SK-N-DZ (cell line): ENCODE measurements around the gene CNDP1.

Source experiments
- DNase-seq: peaks from one replicate; pipeline ENCODE4 v3.0.0-alpha.2; 2015; ENCODE audit warnings: low spot score

Gene CNDP1

DNA sequence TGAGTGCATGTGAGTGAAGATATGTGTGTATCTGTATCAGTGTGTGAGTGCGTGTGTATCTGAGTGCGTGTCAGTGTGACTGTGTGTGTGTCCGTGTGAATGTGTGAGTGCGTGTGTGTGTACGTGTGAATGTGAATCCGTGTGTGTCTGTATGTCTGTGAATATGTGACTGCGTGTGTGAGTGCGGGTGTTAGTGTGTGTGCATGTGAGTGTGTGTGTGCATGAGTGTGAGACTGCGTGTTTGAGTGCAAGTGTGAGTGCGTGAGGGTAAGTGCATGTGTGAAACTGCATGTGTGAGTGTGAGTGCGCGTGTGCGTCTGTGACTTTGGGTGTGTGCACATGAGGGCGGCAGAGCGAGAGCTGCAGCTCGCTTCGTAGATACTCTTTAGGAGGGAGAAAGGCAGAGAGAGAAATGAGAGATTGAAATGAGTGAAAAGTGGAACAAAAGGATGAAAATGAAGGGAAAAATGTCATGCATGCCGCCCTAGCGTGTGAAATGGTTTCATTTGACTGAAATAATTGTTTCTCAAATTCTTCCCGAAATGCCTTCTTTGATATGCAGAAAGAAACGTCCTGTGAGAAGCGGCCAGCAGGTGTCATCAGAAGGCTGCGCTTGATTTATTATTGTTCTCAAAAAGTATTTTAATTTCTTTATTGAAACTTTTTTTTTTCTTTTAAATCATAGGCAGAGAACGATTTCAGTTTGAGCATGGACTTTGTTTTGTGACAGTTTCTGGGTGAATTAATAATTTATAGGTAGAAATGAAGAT is 88.9 kb downstream of the CNDP1 start:
- no peak for DNase-seq

DNA sequence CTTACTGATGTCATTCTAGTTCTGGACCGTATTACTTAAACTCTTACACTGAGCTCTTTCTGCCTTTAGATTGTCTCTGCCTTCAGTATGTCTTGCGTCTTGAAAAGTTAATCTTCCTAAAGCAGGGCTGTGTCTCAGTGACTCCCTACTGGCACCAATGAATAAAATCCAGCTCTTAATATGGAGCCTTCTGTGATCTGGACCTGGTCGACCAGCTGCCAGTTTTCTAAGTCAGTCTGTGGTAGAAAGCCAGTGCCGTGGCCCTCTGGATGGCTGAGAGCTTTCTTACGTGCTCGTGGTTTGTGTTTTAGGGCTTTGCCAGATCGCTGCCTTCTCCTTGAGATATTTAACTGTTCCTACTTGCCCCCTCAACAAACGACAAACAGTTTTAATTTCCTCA is 90.2 kb downstream of the CNDP1 start:
- no peak for DNase-seq

DNA sequence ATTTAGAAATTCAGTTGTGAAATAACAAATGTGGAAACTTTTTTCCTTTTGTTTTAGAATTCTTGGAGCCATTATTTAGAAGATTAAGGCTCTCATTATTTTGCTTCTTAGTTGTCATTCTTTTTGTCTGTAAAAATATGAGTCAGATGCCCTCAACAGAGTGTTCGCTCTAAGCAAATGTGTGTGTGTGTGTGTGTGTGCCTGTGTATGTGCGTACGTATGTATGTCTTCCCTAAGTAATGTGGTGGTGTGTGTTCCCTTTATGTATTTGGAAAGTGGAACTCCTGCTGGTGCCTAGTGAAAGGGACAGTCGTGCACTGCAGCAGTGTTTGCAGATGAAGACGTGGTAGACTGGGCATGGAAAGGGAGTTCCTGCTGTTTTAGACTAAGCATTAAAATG is 90.9 kb downstream of the CNDP1 start:
- no peak for DNase-seq

DNA sequence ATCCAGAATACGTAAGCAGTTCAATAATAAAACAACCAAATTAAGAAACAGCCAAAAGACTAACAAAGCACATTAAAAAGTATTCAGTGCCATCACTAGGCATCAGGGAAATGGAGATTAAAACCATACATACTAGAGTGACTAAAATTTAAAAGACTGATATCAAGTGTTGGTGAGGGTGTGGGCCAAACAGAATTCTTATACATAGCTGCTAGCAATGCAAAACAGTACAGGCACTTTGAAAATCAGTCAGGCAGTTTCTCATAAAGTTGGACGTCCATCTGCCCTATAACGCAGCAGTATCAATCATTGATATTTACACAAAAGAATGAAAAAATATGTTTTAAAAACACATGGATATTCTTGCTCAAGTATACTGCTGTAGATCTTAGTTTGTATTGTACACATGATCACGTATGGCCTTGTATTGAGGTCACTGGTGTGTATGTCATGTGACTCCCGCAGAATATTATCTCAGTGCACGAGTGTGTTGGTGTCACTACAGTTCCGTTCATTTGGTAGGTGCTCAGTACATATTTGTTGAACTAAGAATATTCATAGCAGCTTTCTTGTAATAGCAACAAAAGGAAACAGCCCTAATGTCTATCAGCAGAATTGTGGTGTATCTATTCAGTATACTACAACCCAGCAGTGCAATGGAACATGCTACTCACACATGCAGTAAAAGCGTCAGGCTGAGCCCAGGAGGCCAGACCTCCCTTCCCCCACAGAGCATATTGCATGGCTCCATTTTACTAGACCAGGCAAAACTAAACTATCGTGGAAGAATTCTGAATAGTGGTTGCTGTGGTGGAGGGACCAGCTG is 92.0 kb downstream of the CNDP1 start:
- DNase-seq = no peak

DNA sequence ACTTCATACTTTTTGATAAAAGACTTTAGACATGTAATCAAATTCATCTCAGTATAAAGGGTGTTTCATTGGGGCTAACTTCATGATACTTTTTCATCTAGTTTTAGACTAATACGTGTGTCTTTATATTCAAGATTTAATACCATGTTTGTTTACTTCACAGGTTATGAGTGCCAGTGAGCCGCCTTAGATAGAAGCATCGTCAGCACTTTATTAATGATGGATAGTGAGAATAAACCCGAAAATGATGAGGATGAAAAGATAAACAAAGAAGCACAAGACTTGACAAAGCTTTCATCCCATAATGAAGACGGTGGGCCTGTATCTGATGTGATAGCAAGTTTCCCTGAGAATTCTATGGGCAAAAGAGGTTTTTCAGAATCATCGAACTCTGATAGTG is 96.5 kb downstream of the CNDP1 start:
- no peak for DNase-seq

DNA sequence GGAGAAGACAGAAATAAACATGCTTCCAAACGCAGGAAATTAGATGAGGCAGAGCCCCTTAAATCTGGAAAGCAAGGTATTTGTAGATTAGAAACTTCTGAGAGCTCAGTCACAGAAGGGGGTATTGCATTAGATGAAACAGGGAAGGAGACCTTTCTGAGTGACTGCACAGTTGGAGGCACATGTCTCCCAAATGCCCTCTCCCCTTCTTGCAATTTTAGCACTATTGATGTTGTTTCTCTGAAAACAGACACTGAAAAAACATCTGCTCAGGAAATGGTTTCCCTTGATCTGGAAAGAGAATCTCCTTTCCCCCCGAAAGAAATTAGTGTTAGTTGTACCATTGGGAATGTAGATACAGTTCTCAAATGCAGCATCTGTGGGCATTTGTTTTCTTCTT is 96.9 kb downstream of the CNDP1 start:
- no peak for DNase-seq

DNA sequence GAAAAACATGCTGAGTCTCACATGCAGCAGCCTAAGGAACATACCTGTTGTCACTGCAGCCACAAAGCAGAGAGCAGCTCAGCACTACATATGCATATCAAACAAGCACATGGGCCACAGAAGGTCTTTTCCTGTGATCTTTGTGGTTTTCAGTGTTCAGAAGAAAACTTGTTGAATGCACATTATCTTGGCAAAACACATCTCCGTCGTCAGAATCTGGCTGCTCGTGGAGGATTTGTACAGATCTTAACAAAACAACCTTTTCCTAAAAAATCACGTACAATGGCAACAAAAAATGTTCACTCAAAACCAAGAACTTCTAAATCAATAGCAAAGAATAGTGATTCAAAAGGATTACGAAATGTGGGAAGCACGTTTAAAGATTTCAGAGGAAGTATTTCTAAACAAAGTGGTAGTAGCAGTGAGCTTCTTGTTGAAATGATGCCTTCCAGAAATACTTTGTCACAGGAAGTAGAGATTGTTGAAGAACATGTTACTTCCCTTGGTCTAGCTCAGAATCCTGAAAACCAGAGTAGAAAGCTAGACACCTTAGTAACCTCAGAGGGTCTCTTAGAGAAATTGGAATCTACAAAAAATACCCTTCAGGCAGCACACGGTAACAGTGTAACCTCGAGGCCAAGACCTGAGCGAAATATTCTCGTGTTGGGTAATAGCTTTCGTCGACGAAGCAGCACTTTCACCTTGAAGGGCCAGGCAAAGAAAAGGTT is 97.5 kb downstream of the CNDP1 start:
- no peak for DNase-seq

DNA sequence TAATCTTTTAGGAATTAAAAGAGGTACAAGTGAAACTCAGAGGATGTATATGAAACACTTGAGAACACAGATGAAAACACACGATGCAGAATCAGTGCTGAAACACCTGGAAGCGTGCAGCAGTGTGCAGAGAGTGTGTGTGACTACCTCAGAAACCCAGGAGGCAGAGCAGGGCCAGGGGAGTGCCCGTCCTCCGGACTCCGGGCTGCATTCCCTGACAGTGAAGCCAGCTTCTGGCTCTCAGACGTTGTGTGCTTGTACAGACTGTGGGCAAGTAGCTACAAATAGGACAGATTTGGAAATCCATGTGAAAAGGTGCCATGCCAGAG is 98.0 kb downstream of the CNDP1 start:
- DNase-seq = no peak

DNA sequence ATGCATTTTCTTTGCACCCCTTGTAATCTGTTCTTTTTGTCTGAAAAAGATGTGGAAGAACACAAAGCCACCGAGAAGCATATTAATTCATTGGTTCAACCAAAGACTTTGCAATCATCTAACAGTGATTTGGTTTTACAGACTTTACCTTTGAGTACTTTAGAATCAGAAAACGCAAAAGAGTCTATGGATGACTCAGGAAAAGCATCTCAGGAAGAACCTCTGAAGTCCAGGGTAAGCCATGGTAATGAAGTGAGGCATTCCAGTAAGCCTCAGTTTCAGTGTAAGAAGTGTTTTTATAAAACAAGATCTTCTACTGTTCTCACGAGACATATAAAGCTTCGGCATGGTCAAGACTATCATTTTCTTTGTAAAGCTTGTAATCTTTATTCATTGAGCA is 98.6 kb downstream of the CNDP1 start:
- DNase-seq = no peak

DNA sequence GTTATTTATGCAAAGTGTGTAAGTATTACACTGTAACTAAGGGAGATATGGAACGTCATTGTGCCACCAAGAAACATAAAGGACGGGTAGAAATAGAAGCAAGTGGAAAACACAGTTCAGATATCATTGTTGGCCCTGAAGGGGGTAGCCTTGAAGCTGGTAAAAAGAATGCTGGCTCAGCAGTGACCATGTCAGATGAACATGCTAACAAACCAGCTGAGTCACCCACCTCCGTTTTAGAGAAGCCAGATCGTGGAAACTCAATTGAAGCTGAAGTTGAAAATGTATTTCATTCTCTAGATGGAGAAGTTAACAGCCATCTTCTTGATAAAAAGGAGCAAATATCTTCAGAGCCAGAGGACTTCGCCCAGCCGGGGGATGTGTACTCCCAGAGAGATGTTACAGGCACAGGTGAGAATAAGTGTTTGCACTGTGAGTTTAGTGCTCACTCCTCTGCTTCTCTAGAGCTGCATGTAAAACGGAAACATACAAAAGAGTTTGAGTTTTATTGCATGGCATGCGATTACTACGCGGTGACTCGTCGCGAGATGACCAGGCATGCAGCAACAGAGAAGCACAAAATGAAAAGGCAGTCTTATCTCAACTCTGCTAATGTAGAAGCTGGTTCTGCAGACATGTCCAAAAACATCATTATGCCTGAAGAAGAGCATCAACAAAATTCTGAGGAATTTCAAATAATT is 99.5 kb downstream of the CNDP1 start:
- DNase-seq = no peak

DNA sequence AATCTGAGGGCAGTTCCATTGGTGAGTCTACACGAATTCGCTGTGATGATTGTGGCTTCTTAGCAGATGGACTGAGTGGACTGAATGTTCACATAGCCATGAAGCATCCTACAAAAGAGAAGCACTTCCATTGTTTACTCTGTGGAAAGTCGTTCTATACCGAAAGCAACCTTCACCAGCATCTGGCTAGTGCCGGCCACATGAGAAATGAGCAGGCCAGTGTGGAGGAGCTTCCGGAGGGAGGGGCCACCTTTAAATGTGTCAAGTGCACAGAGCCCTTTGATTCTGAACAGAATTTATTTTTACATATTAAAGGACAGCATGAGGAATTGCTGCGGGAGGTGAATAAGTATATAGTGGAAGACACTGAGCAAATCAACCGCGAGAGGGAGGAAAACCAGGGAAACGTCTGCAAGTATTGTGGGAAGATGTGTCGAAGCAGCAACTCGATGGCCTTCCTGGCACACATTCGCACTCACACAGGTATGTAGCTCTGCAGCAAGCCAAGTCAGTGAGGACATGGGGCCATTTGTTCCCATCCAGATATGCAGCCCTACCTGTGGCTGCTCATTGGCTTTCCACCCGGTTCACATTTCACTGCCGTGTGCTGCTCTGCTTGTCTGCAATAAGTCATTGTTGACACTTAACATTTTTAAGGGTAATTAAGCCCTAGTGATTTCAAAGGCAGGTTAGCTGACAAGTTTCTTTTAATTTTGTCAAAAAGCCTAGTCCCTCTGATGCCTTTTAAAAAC is 101.1 kb downstream of the CNDP1 start:
- DNase-seq = no peak
